ENCODE measurements around the gene EVA1B. TPM values are rescaled to one million over a fixed set of nuclear protein-coding genes. Genes with fewer than 3 reads are reported as not detected.
A peak's percentile ranks its signal among the peaks of the same experiment; 100 is the strongest.

EVA1B gene
- total RNA-seq, 2 experiments from 2014 or later = 16.4 to 23.9 TPM

DNA sequence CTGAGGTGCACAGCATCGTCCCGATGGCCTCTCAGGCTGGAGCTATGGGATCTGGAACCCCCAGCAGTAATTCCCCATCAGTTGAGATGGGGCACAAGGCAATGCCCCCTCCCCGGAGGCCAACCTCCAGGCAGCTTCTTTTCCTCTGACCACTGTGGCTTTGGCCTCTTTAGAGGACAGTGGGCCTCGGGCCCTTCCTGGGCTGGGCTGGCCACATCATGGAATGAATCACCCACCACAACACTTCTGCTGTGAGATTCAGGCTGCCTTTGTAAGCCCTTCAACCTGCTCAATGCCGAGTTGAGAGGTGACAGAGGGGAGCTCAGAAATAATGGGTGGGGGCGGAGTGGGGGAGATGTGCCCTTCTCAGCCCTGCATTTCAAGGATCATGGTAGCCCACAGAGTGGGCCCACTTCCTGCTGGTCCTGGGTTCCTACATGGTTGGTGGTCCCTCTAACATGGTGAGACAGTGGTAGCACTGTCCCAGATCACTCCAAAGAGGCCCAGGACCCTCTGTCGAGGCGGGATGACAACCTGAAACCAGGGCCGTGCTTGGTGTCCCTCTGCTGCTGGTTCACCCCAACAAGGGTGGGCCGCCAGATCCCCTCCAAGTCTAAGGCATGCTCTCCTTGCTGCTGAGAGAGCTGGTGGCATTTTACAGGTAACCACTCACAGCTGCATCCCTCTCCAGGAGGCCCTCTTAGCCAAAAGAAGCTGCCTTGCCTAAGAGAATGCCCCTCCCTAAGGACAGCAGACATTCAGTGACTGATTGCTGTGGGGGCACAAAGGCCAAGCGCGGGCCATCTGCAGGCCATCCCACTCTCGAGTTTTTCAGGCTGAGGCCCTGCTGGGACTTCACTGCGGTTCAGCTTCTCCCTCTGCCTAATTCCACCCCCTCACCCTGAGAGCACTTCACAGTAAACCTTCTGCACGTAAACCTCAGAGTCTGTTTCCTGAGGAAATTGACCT is 29.7 kb upstream of the EVA1B start:
- H3K27me3 Mint-ChIP-seq = no peaks in the 10 kb centered on the region
- no peak overlapping the region for H3K27ac Mint-ChIP-seq

GRCh38 chr1:36352125-36352909 is 28.9 kb upstream of the EVA1B start:
- H3K36me3 Mint-ChIP-seq = peaks cover 14% of the 10 kb centered on the region
- CTCF ChIA-PET = interaction anchor here (1.7 to 1.9 kb wide), 2 partner anchors 10 to 67 kb away, joined by 5 to 8 read pairs; no protein-coding TSS in a partner anchor
- DNase-seq (no peak), ATAC-seq (no peak)
- H3K27ac Mint-ChIP-seq = peak overlapping the region; percentile 30
- H3K9me3 Mint-ChIP-seq (ENCODE audit: low read depth) = no peaks in the 10 kb centered on the region
- H3K4me1 Mint-ChIP-seq = peaks cover 25% of the 10 kb centered on the region
- no peak overlapping the region for H3K4me3 Mint-ChIP-seq
- no peaks in the 10 kb centered on the region for H3K27me3 Mint-ChIP-seq

More for the DNA sequence above, 29.7 kb upstream of the EVA1B start:
- H3K9me3 Mint-ChIP-seq (ENCODE audit: low read depth) = no peaks in the 10 kb centered on the region
- H3K36me3 Mint-ChIP-seq = peaks cover 13% of the 10 kb centered on the region
- ATAC-seq (no peak), DNase-seq (no peak)
- CTCF ChIA-PET = interaction anchor here (0.6 to 1.9 kb wide), 4 partner anchors 11 to 67 kb away, joined by 3 to 8 read pairs (median 4); no protein-coding TSS in a partner anchor
- H3K4me1 Mint-ChIP-seq = peaks cover 27% of the 10 kb centered on the region
- H3K4me3 Mint-ChIP-seq = no peak overlapping the region

DNA sequence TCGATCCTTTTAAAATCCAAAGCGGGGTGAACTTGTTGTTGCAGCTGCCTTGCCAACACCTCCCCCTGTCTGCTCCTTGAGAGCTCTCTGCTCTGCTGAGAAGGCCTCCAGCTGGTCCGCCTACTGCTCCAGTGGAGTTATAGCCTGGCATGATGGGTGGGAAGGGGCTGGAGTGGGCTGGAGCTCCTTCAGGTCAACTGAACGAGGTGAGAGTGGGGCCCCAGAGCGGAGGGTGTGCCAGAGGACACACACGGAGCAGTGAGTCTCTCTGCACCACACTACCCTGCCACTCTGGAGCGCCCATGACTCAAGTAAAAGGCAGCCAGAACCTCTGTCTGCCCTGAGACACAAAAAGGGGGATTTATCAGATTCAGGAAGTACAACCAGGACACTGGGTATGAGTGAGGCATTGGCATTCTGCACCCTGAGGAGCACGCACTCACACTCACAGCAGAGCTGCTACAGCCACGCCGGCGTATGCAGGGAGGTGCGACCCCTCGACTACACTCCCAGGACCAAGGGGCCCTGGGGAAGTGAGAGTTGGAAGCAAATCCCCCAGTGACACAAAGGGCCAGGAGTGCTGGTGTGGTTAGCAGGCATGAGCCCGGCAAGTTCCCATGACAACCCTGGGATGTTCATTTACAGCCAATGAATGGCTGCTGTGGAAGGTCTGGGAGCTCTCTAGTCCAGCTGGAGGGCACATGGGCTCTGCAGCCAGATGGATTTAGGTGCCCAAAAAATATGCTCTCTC is 28.0 kb upstream of the EVA1B start:
- Mint-ChIP-seq H3K4me1 (peaks cover 25% of the 10 kb centered on the region), H3K9me3 (ENCODE audit: low read depth) (no peaks in the 10 kb centered on the region), H3K4me3 (no peak overlapping the region), H3K27me3 (no peaks in the 10 kb centered on the region), H3K36me3 (peaks cover 12% of the 10 kb centered on the region), H3K27ac (peak overlapping the region; percentile 19)
- ATAC-seq (no peak), DNase-seq (no peak)
- CTCF ChIA-PET = interaction anchor here (1.0 to 1.9 kb wide), 2 partner anchors 8 to 9 kb away, joined by 3 to 8 read pairs; no protein-coding TSS in a partner anchor

- Mint-ChIP-seq H3K36me3 (peaks cover 12% of the 10 kb centered on the region), H3K4me3 (no peak overlapping the region), H3K4me1 (peaks cover 25% of the 10 kb centered on the region), H3K27ac (peak overlapping the region; percentile 46), H3K27me3 (no peaks in the 10 kb centered on the region), H3K9me3 (ENCODE audit: low read depth) (no peaks in the 10 kb centered on the region)
- DNase-seq (no peak), ATAC-seq (peak; percentile 50)
- CTCF ChIA-PET = interaction anchor here (1.0 to 1.9 kb wide), 3 partner anchors 8 to 10 kb away, joined by 3 to 8 read pairs (median 4); no protein-coding TSS in a partner anchor
These were observed 27.3 kb upstream of the EVA1B start for GRCh38 chr1:36350659-36351226.

GRCh38 chr1:36349839-36350238 is 26.4 kb upstream of the EVA1B start:
- Mint-ChIP-seq H3K27me3 (no peaks in the 10 kb centered on the region), H3K4me1 (peaks cover 21% of the 10 kb centered on the region), H3K36me3 (peaks cover 12% of the 10 kb centered on the region), H3K4me3 (no peak overlapping the region), H3K27ac (no peak overlapping the region), H3K9me3 (ENCODE audit: low read depth) (no peaks in the 10 kb centered on the region)
- no peak for ATAC-seq
- no peak for DNase-seq
- CTCF ChIA-PET = interaction anchor here (1.8 kb wide), 1 partner anchor 9 kb away, joined by 4 read pairs; no protein-coding TSS in a partner anchor

DNA sequence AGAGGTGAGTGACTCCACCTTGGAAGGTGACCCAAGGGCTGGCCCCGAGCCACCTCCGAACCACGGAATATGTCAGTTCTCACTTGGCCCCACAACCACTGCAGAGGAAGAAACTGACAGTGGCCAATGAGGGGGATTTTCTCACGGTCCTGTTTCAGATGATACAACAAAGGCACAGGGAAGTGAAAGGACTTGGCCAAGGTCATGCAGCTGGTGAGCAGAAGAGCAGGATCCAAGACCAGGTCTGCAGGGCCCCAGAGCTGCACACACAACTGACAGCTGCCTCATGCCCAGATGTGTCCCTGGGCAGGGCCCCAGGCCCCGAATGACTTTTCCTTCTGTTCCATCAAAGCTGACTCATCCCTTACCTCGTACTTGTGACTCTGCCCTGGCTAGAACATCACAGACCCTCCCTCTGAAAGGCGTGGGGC is 25.8 kb upstream of the EVA1B start:
- no peak for ATAC-seq
- H3K36me3 Mint-ChIP-seq = peaks cover 10% of the 10 kb centered on the region
- no peak for DNase-seq
- CTCF ChIA-PET = interaction anchor here (1.8 kb wide), 1 partner anchor 8 kb away, joined by 4 read pairs; no protein-coding TSS in a partner anchor
- H3K27ac Mint-ChIP-seq = no peak overlapping the region
- peaks cover 21% of the 10 kb centered on the region for H3K4me1 Mint-ChIP-seq
- H3K4me3 Mint-ChIP-seq = no peak overlapping the region
- H3K9me3 Mint-ChIP-seq (ENCODE audit: low read depth) = no peaks in the 10 kb centered on the region
- no peaks in the 10 kb centered on the region for H3K27me3 Mint-ChIP-seq

DNA sequence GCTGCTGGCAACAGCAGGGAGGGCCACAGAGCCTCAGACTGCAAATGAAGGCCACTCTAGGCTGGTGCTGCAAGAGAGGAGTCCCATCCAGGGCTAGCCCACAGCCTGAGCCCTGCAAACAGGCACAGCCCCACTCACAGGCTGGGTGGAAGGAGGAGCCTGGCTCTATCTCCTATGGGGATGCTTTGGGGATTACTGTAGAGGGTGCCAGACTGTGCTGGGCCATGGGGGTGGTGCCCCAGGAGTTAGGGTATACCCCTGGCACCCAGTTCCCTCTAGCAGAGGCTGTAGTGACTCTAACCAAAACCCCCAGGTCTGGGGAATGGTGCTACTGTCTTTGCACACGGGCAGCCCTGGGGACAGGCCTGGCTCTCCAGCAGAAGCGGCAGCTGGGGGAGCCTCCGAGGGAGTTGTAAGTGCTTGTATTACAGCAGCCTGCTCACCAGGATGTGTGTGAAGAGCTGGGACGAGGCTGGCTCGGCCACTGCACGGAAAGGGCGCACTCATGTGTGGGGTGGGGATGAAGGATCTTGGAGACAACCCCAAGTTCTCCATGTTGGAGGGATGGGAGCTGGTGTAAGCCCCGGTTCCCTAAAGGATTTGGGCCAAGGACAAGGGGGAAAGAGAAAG is 23.4 kb upstream of the EVA1B start:
- ATAC-seq (no peak), DNase-seq (no peak)
- Mint-ChIP-seq H3K4me1 (peaks cover 15% of the 10 kb centered on the region), H3K36me3 (peaks cover 9% of the 10 kb centered on the region), H3K27me3 (no peaks in the 10 kb centered on the region), H3K27ac (no peak overlapping the region), H3K4me3 (no peak overlapping the region), H3K9me3 (ENCODE audit: low read depth) (no peaks in the 10 kb centered on the region)
- CTCF ChIA-PET = interaction anchor here (1.0 kb wide), 1 partner anchor 197 kb away, joined by 3 read pairs; the partner anchor contains the start of gene TRAPPC3

DNA sequence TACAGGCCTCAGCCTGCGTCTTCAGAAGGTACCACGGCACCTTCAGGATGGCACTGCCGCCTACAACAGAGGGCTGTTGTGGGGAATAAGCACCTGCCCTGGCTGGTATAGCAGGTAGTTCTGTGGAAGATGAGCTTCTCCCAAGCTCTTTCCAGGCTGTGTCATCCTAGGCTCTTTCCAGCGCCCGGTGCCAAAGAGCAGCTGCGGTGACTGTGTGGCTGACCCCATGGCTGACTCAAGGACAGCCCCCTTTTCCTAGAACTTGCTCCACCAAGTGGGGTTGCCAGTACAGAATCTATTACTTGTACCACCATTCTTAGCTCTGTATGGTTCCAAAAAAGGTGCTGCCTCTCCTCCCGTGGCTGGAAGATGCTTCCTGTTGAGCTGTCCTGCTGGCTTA is 21.9 kb upstream of the EVA1B start:
- Mint-ChIP-seq H3K27ac (no peak overlapping the region), H3K9me3 (ENCODE audit: low read depth) (no peaks in the 10 kb centered on the region), H3K36me3 (peaks cover 9% of the 10 kb centered on the region), H3K27me3 (no peaks in the 10 kb centered on the region), H3K4me3 (no peak overlapping the region), H3K4me1 (peaks cover 2% of the 10 kb centered on the region)
- CTCF ChIA-PET = interaction anchor here (1.9 kb wide), 1 partner anchor 24 kb away, joined by 6 read pairs; no protein-coding TSS in a partner anchor
- ATAC-seq (no peak), DNase-seq (no peak)

GRCh38 chr1:36344395-36344680 is 20.9 kb upstream of the EVA1B start:
- Mint-ChIP-seq H3K36me3 (peaks cover 9% of the 10 kb centered on the region), H3K27ac (no peak overlapping the region), H3K27me3 (no peaks in the 10 kb centered on the region), H3K9me3 (ENCODE audit: low read depth) (no peaks in the 10 kb centered on the region), H3K4me3 (no peak overlapping the region), H3K4me1 (peaks cover 2% of the 10 kb centered on the region)
- DNase-seq (no peak), ATAC-seq (no peak)
- CTCF ChIA-PET = interaction anchor here (0.6 to 1.9 kb wide), 4 partner anchors 25 to 106 kb away, joined by 3 to 6 read pairs (median 3); partner anchors contain the start of gene OSCP1

GRCh38 chr1:36343651-36344394 is 20.4 kb upstream of the EVA1B start:
- ATAC-seq = no peak
- Mint-ChIP-seq H3K27ac (no peak overlapping the region), H3K36me3 (peaks cover 9% of the 10 kb centered on the region), H3K4me1 (peaks cover 8% of the 10 kb centered on the region), H3K27me3 (no peaks in the 10 kb centered on the region), H3K9me3 (ENCODE audit: low read depth) (no peaks in the 10 kb centered on the region), H3K4me3 (no peak overlapping the region)
- DNase-seq = no peak
- CTCF ChIA-PET = interaction anchor here (0.6 to 2.9 kb wide), 9 partner anchors 16 to 128 kb away, joined by 3 to 33 read pairs (median 4); partner anchors contain the start of gene OSCP1

- peaks cover 1% of the 10 kb centered on the region for H3K36me3 Mint-ChIP-seq
These were observed 19.2 kb upstream of the EVA1B start for GRCh38 chr1:36342426-36343185.

More at GRCh38 chr1:36342426-36343185, 19.2 kb upstream of the EVA1B start:
- Mint-ChIP-seq H3K4me3 (no peak overlapping the region), H3K9me3 (ENCODE audit: low read depth) (no peaks in the 10 kb centered on the region), H3K27me3 (no peaks in the 10 kb centered on the region), H3K27ac (no peak overlapping the region), H3K4me1 (peaks cover 16% of the 10 kb centered on the region)
- CTCF ChIA-PET = interaction anchor here (0.6 to 2.9 kb wide), 35 partner anchors 9 to 512 kb away, joined by 3 to 33 read pairs (median 4); partner anchors contain the start of genes EVA1B, MRPS15 and TRAPPC3
- DNase-seq (peak; percentile 68), ATAC-seq (peak; percentile 77)
